Natural killer cell (primary cell): ENCODE results near the gene SLC17A2. TPM values are rescaled to one million over a fixed set of nuclear protein-coding genes. Genes with fewer than 3 reads are reported as not detected.

Experiments
- ATAC-seq, 3 donors: fragments of 150-1000 bp in 2 of 3; fragments of 200-7000 bp in 1 of 3; cut with Tn5 transposase; 1 replicate in 1 of 3; 2 replicates in 2 of 3; pipeline ENCODE4 v1.10.0; 2021; ENCODE audit warnings: mild to moderate bottlenecking in 2 of 3, moderate library complexity in 2 of 3
- DNase-seq, 2 donors: peaks; one replicate each; pipeline versions ENCODE4 v3.0.0 to v3.0.0-alpha.2; 2013 to 2021; ENCODE audit warnings: mixed read lengths in 1 of 2
- H3K27ac ChIP-seq: one replicate; pipeline ENCODE4 v1.5.1; 2013; ENCODE audit warnings: mild to moderate bottlenecking, low read length
- H3K27me3 ChIP-seq: one replicate; pipeline ENCODE4 v1.6.1; 2013; ENCODE audit warnings: low read length; ENCODE audit not compliant: control insufficient read depth, insufficient read depth
- H3K36me3 ChIP-seq: one replicate; pipeline ENCODE4 v1.6.1; 2013; ENCODE audit warnings: low read length; ENCODE audit not compliant: control insufficient read depth, insufficient read depth
- H3K4me1 ChIP-seq: one replicate; pipeline ENCODE4 v1.6.1; 2013; ENCODE audit warnings: low read length; ENCODE audit not compliant: control insufficient read depth, insufficient read depth
- H3K4me3 ChIP-seq: one replicate; pipeline ENCODE4 v1.5.1; 2013; ENCODE audit warnings: low read length
- H3K9me3 ChIP-seq: one replicate; pipeline ENCODE4 v1.6.1; 2013; ENCODE audit warnings: low read length; ENCODE audit not compliant: control insufficient read depth, insufficient read depth
- H3K27ac Mint-ChIP-seq, 2 donors: one replicate each; pipeline ENCODE4 v1.8.0; 2022; ENCODE audit warnings: mild to moderate bottlenecking in 2 of 2, mixed read lengths in 2 of 2, moderate library complexity in 1 of 2
- H3K27me3 Mint-ChIP-seq, 2 donors: one replicate each; pipeline ENCODE4 v1.8.0; 2022; ENCODE audit warnings: low read depth in 2 of 2, mixed read lengths in 2 of 2
- H3K36me3 Mint-ChIP-seq: one replicate; pipeline ENCODE4 v1.8.0; 2022; ENCODE audit warnings: mixed read lengths
- H3K4me1 Mint-ChIP-seq, 2 donors: one replicate each; pipeline ENCODE4 v1.8.0; 2022; ENCODE audit warnings: mixed read lengths in 2 of 2
- H3K4me3 Mint-ChIP-seq: one replicate; pipeline ENCODE4 v1.8.0; 2022; ENCODE audit warnings: mild to moderate bottlenecking, moderate library complexity, mixed read lengths
- H3K9me3 Mint-ChIP-seq, 2 donors: one replicate each; pipeline ENCODE4 v1.8.0; 2022; ENCODE audit warnings: mixed read lengths in 2 of 2
- WGBS: methylation state at CpG from one replicate; pipeline ENCODE4 v1.1.7; 2013; ENCODE audit warnings: missing lambda C conversion rate; ENCODE audit not compliant: insufficient coverage; 5-methylcytosine and 5-hydroxymethylcytosine counted together
- intact Hi-C: fragments of 100-400 bp; cut with micrococcal nuclease; formaldehyde crosslinking; loops from one replicate; pipeline ENCODE4 v1.14.2; 2022
- total RNA-seq, 4 donors: library from RNA; stranded (reverse); fragments of 120-200 nt in 1 of 4; gene quantifications; one replicate each; pipeline versions ENCODE4 v1.2.3 to v1.2.4, GENCODE V29; 2013 to 2022
- TF ChIP-seq, protein P1 (sequence below): fragments of 200-600 bp; IDR thresholded peaks from one replicate; pipeline ENCODE4 v1.8.0; 2022; ENCODE audit warnings: antibody characterized with exemption

SLC17A2 gene
- total RNA-seq, 3 donors from 2014 or later (not counting 1 experiment from before 2014, with no cell fraction given) = not detected

DNA sequence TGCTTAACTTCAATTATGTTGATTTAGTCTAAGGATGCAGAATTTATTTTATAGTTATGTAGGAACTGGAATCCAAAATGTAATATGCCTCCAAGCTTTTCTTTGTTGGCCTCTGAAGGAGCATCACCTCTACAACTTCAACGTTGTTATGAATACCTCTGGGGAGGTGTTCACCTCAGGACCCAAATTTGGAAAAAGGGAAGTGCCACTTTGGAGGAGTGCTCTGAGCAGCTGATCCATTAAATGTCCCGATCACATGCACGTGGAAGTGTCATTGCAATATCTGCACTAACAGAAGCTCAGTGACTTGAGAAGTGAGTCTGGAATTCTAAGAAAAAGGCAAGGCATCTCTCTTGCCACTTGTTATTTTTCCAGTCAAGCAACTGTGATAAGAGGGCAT, 34.2 kb downstream of the SLC17A2 start:
- Mint-ChIP-seq H3K4me3 (no peak overlapping the region), H3K9me3 (no peaks in the 10 kb centered on the region), H3K27me3 (peaks cover 0 to 4% of the 10 kb centered on the region in 2 donors), H3K4me1 (no peaks in the 10 kb centered on the region), H3K27ac (no peak overlapping the region), H3K36me3 (no peaks in the 10 kb centered on the region)
- Histone ChIP-seq H3K9me3 (no peaks in the 10 kb centered on the region), H3K36me3 (no peaks in the 10 kb centered on the region), H3K27me3 (no peaks in the 10 kb centered on the region), H3K27ac (no peak overlapping the region), H3K4me1 (no peaks in the 10 kb centered on the region), H3K4me3 (no peak overlapping the region)
- TF ChIP-seq, protein P1, sequence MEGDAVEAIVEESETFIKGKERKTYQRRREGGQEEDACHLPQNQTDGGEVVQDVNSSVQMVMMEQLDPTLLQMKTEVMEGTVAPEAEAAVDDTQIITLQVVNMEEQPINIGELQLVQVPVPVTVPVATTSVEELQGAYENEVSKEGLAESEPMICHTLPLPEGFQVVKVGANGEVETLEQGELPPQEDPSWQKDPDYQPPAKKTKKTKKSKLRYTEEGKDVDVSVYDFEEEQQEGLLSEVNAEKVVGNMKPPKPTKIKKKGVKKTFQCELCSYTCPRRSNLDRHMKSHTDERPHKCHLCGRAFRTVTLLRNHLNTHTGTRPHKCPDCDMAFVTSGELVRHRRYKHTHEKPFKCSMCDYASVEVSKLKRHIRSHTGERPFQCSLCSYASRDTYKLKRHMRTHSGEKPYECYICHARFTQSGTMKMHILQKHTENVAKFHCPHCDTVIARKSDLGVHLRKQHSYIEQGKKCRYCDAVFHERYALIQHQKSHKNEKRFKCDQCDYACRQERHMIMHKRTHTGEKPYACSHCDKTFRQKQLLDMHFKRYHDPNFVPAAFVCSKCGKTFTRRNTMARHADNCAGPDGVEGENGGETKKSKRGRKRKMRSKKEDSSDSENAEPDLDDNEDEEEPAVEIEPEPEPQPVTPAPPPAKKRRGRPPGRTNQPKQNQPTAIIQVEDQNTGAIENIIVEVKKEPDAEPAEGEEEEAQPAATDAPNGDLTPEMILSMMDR = no peak
- DNase-seq (no peak), ATAC-seq (no peak)
- intact Hi-C loops = no loop called here
- 92% methylated on average over 3 of the region's 3 CpGs for WGBS

DNA sequence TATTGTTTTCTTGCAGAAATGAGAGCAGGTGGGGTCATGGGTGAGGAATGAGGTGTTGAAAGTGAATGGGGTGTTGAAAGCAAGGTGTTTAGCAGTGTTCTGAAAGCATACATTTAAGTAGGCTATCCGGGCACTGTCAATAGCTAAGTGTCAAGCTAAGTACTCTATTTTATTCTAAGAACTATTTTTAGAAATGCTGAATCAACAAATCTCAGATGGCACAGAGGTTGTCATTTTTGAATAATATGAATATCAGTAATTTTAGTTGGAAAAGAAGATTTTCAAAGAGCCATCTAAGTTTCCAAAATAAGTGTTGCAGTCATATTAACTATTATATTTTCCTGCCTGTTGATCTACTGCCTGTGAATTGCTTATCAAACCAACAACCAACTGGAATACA, 34.7 kb downstream of the SLC17A2 start:
- 100% methylated on average over 1 of the region's 1 CpG for whole genome bisulfite sequencing

DNA sequence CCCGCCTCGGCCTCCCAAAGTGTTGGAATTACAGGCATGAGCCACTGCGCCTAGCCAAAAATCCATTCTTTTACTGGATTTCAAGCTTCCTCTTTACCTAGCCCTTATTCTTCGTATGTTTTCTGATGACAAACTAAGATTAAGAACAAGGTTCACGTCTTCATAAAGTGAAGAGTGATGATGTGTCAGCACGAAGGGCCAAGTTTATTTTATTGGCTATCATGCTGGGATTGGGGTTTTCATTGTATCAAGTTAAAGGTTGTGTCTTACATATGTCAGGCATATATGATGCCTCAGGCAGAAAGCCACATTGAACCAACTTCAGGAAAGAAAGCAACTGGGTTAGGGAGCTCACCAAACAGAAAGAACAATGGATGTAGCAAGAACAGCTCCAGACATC, 36.7 kb downstream of the SLC17A2 start:
- 93% methylated on average over 5 of the region's 6 CpGs for WGBS

More for the DNA sequence above, 34.7 kb downstream of the SLC17A2 start:
- Histone ChIP-seq H3K4me3 (no peak overlapping the region), H3K4me1 (no peaks in the 10 kb centered on the region), H3K27ac (no peak overlapping the region), H3K27me3 (no peaks in the 10 kb centered on the region), H3K36me3 (no peaks in the 10 kb centered on the region), H3K9me3 (no peaks in the 10 kb centered on the region)
- ATAC-seq (no peak), DNase-seq (no peak)
- no peak overlapping the region for H3K4me3 Mint-ChIP-seq
- H3K27ac Mint-ChIP-seq = no peak overlapping the region
- intact Hi-C loops = no loop called here
- H3K36me3 Mint-ChIP-seq = no peaks in the 10 kb centered on the region
- TF ChIP-seq, protein P1 = no peak
- H3K9me3 Mint-ChIP-seq = no peaks in the 10 kb centered on the region
- no peaks in the 10 kb centered on the region for H3K4me1 Mint-ChIP-seq
- H3K27me3 Mint-ChIP-seq = peaks cover 0 to 4% of the 10 kb centered on the region in 2 donors

DNA sequence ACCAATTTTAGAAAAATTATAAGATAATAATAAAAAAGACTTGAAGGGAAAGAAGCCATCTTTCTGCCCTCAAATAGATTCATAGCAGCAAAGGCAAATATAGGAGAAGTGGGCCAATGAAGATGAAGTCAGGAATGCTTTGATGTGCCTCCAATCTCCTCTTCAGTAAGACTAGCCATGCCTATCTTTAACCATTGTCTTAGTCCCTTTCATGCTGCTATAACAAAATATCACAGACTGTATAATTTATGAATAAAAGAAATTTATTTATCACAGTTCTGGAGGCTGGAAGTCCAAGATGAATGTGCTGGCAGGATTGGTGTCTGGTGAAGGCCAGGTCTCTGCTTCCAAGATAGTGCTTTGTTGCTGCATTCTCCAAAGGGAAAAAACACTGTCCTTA, 37.6 kb downstream of the SLC17A2 start:
- Histone ChIP-seq H3K36me3 (no peaks in the 10 kb centered on the region), H3K4me1 (no peaks in the 10 kb centered on the region), H3K4me3 (no peak overlapping the region), H3K27me3 (no peaks in the 10 kb centered on the region), H3K27ac (no peak overlapping the region), H3K9me3 (no peaks in the 10 kb centered on the region)
- Mint-ChIP-seq H3K4me3 (no peak overlapping the region), H3K9me3 (no peaks in the 10 kb centered on the region), H3K27me3 (no peaks in the 10 kb centered on the region), H3K36me3 (no peaks in the 10 kb centered on the region), H3K27ac (no peak overlapping the region), H3K4me1 (no peaks in the 10 kb centered on the region)
- TF ChIP-seq, protein P1 = no peak
- no peak for DNase-seq
- no peak for ATAC-seq
- intact Hi-C loops = no loop called here

More for the DNA sequence above, 36.7 kb downstream of the SLC17A2 start:
- no peaks in the 10 kb centered on the region for H3K4me1 ChIP-seq
- ATAC-seq = no peak
- no peak overlapping the region for H3K27ac Mint-ChIP-seq
- H3K27me3 ChIP-seq = no peaks in the 10 kb centered on the region
- TF ChIP-seq, protein P1 = no peak
- no peak overlapping the region for H3K27ac ChIP-seq
- H3K4me1 Mint-ChIP-seq = no peaks in the 10 kb centered on the region
- H3K36me3 ChIP-seq = no peaks in the 10 kb centered on the region
- H3K36me3 Mint-ChIP-seq = no peaks in the 10 kb centered on the region
- H3K27me3 Mint-ChIP-seq = no peaks in the 10 kb centered on the region
- H3K4me3 Mint-ChIP-seq = no peak overlapping the region
- H3K9me3 Mint-ChIP-seq = no peaks in the 10 kb centered on the region
- no peak for DNase-seq
- intact Hi-C loops = no loop called here
- H3K4me3 ChIP-seq = no peak overlapping the region
- H3K9me3 ChIP-seq = no peaks in the 10 kb centered on the region
